HG03520 (cell line): Measurements from ENCODE around the gene ITGA5.
"Not testable (repeated sequence)": the region's sequence is repeated elsewhere in the genome, so short reads cannot be mapped to it uniquely, and the experiment has no call there.

Source experiments
- ATAC-seq: cut with Tn5 transposase; IDR thresholded peaks from one replicate; pipeline ENCODE4 v1.9.1; 2021; ENCODE audit warnings: mild to moderate bottlenecking, moderate library complexity; ENCODE audit not compliant: unreplicated experiment

The ITGA5 gene

DNA sequence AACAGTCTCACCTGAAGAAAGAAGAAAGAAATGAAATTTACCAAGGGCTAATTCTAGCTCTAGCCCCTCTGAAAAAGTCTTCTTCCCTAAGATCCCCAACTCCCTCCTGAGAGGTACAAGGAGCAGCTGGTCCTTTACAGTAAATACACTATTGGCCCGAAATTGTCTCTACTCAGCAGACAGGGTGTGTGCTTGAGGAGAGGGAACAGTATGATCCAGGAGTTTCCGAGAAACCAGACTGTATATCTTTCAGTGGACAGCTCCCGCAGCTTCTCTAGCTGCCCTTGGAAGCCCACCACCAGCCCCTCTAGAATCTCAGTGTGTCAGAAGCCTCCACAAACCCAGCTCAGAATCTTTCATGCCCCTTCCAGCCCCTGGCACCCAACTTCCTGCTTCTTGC lies 62.8 kb downstream of the ITGA5 start:
- no peak for ATAC-seq

- no peak for ATAC-seq
Observed at GRCh38 chr12:54355104-54355815, 63.8 kb downstream of the ITGA5 start.

GRCh38 chr12:54354271-54354670 lies 64.8 kb downstream of the ITGA5 start:
- ATAC-seq = not testable (repeated sequence)

DNA sequence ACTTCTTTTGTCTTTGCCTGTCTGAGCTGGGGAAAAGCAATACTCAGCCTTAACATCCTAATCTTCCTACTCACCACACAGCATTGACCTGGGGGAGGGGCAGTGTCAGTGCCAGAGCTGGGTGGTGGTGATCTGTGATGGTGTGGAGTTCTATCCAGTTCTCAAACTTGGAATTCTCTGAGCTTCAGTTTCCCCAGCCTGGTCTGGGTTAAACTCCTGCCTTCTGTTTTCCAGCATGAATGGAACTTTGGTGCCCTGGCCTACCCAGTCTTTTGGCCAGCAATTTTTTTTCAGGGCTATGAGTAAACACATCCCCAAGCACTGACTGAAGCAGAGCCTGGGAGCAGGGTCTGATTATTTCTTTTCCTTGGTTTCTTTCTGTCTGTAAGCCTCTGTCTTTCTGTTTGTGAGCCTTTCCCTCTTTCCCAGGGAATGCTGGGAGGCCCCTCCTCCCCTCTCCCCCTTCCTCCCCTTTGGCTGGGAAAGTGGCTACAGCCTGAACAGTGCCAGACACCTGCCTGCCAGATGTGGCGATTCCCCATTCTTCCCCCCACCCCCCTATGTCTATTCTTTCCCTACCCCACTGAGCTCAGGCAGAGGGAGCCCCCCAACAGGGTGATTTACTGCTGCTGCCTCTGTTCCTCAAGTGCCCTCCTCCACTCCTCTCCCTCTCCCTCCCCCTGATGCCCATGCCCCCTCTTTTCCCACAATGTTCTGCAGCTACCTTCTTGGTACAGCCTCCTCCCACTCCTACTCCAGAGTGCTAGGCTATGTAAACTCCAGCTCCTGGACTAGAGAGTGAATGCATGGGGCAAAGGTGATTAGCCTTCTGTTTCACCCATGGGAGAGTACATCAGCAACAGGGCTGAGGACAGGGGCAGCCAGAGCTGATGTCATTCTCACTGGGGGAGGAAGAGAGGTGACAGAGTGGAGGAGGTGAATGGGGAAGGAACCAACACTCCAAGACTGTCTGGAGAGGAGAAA lies 65.9 kb downstream of the ITGA5 start:
- ATAC-seq = no peak

DNA sequence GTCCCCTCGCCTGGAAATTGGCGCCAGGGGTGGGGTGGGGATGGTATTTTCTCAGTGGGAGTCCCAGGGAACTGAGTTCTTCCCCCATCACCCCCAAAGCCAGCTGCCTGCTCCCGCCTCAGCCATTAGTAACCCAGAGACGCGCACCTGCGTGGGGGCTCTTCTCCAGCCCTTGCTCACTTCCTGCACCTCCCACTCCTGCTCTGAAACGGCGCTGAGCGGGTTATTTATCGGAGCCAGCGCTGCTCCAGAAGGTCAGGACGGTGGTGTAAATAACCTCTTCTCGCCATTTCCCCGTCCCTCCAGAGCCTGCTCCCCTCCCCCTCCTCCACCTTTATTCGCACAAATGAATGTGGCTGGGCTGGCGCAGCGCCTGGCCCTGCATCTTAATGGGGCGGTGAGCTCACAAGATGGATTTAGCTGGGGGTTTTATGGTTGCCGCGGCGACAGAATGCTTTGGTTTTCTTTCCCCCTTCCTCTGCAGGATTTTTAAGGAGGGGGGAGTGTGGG lies 67.0 kb downstream of the ITGA5 start:
- ATAC-seq = no peak

GRCh38 chr12:54351341-54351740 lies 67.7 kb downstream of the ITGA5 start:
- no peak for ATAC-seq

DNA sequence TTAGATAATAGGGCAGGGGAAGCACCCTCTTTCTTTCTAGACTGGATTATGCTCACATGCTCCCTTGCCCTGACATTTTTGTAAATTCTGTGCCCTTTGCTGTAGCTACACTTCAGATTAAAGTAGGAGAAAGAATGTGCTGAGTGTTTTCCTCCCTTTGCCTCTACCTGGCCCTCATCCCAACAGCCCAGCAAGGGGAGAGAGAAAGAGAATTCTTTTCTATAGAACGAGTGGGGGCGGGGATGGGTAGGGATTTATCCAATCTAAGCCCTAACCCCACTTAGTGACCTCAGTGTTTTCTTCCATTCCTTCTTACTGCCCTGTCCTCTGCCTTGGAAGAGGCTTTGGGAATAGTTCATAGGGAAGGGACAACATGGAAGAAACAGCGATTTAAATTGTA lies 68.3 kb downstream of the ITGA5 start:
- ATAC-seq = no peak

GRCh38 chr12:54349679-54350078 lies 69.4 kb downstream of the ITGA5 start:
- ATAC-seq = no peak

GRCh38 chr12:54349036-54349435 lies 70.0 kb downstream of the ITGA5 start:
- no peak for ATAC-seq
